CD4-positive, alpha-beta T cell treated with Interleukin-17A for 4 hours (primary cell): Measurements from ENCODE around the gene PRKG1.

ENCODE experiments used
- DNase-seq: peaks from one replicate; pipeline ENCODE4 v3.0.0-alpha.2; 2020; ENCODE audit warnings: mixed read lengths

Gene PRKG1

DNA sequence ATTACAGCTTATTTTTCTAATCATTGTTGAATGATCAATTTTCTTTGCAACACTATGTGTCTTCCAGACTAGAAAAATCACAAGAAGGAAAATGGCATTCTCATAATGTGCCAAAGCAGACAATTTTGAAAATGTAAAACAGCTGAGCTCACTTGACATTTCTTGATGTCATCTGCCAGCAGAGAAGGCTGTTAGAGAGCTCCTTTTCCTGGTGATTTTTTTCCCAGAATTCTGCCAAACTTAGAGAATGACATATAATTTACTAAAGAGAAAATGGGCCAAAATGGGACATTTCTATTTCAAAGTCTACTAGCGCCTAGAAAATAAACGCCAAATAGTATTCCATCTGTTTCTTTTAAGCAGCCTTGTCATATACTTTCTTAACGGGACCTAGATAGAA is 714.0 kb downstream of the PRKG1 start:
- no peak for DNase-seq

DNA sequence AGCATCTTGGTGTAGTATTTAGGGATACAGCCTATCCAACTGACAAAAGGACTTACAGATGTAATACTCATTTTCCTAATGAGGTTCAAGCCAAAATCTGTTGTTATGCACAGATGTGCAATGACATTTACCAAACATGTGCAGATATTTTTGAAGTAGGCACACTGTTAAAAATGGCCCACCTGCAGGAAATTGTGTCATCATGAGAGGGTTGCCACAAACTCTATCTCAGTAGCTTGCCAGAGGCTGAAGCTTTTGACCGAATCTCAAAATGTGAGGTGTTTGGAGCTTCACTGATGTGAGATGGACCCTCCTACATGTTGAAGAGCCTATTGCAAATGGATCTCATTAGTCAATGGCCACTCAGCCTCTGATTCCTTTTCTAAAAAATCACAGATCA is 714.8 kb downstream of the PRKG1 start:
- no peak for DNase-seq

DNA sequence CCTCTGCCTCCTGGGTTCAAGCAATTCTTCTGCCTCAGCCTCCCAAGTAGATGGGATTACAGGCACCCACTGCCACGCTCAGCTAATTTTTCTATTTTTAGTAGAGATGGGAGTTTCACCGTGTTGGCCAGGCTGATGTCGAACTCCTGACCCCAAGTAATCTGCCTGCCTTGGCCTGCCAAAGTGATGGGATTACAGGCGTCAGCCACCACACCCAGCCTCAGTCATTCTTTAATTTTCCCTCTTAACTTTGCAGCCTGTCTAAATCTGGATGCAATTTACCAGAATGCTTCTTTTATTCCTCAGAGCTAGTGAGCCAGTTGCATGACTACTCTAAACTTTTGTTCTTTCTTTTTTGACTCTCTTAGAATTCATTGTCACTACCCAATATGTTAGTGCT is 715.6 kb downstream of the PRKG1 start:
- no peak for DNase-seq

DNA sequence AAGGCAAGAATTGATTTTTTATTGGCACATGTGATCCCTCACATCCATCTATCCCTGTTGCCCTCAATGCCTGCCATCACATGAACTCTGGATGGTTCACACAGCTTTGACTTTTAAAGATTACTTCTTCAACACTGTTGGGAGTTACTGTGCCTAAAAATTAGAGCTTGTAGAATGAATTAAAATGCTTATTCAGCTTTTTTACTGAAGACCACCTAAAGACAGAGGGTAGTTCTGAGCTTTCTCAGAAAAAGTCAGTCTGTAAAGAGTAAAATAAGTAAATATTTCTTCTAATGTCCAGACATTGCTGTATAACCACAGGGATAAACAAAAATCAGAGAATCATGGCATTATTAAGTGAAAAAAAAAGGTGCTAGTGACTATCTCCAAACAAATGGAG is 718.4 kb downstream of the PRKG1 start:
- DNase-seq: no peak

DNA sequence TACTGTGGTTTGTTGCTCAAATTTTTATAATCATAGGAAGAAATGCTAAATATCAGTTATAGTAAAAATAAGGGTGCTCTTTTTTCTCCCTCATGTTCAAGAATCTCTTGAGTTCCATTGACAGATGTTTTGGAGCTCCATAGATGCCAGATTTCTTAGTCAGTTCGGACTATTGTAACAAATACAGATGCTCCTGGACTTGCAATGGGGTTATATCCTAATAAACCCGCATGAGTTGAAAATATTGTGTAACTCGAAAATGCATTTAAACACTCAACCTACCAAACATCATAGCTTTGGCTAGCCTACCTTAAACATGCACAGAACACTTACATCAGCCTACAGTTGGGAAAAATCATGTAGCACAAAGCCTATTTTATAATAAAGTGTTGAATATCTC is 725.8 kb downstream of the PRKG1 start:
- DNase-seq: no peak

DNA sequence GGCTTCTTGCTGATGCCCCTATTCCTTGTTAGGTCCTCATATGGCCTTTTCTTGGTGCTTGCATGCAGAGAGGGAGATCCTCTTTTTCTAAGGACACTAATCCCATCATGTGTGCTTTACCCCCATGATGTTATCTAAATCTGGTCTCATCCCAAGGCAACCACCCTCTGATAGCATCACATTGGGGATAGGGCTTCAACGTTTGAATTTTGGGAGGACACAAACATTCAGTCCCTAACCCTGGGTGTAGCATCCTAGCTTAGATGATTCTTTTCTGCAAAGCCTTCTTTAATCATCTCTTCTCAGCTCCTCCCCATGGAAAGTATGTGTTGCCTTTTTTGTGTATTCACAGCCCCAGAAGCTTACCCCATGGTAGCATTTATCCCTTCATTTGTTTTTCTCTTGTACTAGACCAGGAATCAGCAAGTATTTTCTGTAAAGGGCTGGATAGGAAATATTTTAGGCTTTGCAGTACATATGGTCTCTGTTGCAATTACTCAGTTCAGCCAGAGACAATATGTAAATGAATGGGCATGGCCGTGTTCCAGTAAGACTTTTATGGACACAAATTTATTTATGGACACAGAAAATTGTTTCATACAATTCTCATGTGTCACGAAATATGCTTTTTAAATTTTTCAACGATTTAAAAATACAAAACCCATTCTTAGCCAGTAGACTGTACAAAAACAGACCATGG is 726.6 kb downstream of the PRKG1 start:
- no peak for DNase-seq

DNA sequence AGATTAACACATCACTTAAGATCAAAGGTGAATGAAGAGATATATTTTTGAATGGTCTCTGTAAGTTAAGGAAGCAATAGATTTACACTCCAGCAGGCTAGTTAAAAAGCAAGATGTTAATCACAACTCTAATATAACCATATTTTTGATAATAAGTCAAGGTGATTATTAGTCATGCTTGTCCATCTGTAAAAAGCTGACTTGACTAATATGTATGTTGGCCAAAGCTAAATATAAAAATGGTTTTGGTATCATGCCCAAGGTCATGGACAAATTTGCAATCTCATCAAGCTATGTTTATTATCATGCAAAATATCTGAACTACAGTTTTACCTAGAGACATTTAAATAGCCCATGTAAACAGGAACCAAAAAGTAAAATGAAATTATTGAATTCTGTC is 727.7 kb downstream of the PRKG1 start:
- no peak for DNase-seq

DNA sequence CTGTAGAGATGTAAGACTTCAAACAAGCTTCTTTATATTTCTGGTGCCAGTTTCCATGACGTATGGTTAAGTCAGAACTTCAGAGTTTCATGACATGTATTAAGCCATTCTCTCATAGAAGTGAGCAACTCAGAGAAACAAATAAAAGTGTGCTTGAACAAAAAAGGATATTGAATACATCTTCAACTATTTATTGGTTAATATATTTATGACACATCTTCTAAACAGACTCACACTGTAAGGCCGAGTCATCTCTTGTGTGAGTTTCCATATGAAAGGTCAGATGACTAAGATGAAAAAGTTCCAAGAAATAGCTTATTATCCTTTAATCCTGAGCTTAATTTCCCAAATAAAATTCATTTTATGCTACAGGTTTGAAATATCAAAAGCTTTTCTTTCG is 730.6 kb downstream of the PRKG1 start:
- no peak for DNase-seq

DNA sequence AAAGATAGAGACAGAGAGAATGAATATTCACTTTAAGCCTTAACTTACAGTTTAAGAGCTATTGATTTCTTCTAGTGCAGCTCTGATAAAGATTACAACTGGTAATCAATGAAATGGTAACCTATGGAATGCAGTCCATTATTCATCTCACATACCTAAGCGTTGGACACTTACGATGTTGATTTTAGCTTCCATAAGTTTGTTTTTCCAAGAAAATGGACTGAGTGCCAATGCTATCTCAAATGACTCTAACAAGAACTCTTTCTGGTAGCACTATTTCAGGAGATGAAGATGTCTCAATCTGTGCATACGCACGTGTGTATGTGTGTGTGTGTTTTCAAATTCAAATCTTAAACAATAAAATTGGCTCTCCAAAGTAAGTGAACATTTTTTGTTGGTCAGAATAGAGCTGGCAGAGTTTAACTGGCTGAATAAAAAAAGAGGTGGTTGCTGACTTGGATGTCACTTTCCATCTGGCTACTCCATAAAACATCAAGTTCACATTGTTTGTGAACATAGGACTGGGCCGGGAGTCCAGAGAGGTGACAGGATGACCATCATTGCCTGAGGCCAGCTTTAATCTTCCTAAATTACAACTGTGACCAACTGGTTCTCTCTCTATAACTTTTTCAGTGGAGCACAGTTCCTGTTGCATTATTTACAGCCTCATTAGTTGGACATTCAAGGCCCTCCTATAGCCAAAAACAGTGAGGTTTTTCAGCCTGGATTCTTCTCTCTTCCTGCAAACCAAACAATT is 732.0 kb downstream of the PRKG1 start:
- DNase-seq: no peak

DNA sequence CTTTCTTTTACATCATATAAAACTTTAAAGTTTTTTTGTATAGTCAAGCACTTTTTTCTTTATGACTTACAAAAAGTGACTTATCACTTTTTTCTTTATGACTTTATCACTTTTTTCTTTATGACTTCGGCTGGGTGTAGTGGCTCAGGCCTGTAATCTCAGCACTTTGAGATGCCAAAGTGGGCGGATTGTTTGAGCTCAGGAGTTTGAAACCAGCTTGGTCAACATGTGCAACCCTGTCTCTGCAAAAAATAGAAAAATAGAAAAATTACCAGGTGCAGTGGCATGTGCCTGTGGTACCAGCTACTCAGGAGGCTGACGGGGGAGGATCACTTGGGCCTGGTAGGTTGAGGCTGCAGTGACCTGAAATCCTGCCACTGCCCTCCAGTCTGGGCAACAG is 733.9 kb downstream of the PRKG1 start:
- no peak for DNase-seq

DNA sequence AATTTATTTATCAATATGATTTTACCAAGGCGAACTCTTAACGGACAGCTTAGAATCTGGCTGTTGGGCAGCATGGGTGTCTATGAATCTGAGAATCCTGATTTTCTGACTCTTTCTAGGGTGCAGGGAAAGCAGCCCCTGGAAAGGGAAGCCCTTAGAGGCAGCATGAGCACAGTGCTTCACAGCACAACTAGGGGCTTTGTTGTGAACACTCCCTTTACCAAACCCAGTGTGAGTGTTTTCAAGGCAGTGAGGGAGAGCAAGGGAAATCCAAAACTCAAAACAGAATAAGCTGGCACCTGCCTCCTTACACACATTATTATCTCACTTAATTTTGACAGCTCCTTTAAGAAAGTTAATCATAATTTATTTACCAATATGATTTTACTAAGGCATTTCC is 741.4 kb downstream of the PRKG1 start:
- DNase-seq: no peak

DNA sequence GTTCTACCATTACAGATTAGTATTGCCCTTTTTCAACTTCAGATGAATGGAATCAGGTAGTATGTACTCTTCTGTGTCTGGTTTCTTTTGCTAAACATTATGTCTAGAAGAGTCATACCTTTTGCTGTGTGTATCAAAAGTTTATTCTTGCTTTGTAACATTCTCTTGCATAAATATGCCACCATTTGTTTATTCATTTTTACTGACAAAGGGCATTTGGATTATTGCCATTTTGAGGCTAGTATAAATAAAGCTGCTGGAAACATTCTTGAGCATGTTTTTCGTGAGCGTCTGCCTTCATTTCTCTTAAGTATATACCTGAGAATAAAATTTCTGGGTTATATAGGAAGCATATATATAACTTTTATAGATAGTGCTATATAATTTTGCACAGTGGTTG is 746.8 kb downstream of the PRKG1 start:
- DNase-seq: no peak

DNA sequence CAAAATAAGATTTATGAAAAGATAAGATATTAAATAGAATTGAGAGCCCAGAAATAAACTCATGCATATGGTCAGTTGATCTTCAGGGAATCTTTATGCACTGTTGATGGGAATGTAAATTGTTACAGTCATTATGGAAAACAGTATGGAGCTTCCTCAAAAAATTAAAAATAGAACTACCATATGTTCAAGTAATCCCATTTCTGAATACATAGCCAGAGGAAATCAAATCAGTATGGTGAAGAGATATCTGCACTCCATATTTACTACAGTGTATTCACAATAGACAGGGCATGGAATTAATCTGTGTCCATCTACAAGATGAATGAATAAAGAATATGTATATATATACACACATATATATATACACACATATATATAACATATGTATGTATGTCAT is 747.5 kb downstream of the PRKG1 start:
- DNase-seq: no peak

DNA sequence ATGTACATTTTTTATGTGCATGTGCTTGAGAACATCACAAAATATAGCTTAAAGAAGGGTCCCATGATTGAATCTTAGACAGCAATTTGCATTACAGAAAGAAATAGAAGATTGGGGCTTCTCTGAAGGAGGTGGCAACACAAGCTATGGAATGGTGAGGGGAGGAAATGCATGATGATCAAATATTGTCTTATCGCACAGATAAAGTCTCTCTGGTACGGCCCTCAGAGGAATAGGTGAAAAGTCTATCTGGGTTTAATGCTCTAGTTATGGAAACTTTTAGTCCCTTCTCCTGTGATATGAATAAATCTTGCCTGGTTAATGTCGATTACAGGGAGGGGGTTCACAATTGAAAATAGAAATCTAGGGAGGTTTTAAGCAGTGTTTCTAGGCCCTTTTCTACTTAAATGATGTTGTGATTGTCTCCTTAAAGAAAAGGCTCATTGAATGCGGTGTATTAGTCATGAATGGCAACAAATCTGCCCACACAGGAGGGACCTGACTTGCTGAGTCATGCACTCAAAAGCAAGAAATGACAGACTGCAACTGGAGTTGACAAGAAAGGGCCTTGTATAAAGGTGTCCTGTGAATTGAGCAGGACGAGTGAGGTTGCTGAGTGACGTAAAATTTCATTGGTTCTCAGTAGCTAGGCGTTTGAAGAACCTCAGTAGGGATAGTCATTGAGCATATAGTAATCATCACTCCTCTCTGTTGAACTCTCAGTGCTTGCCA is 758.5 kb downstream of the PRKG1 start:
- no peak for DNase-seq

DNA sequence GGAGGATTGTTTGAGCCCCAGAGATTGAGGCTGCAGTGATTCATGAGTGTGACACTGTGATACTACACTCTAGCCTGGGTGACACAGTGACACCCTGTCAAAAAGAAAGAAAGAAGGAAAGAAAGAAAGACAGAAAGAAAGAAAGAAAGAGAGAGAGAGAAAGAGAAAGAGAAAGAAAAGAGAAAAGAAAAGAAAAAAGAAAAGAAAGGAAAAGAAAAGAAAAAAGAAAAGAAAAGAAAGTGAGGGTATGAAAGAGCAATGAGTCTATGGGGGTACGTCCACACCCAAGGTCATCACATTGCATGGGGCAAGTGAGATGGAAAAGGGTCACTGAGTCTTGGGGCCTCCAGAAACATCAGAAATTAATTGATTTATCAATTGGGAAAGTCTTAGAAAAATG is 760.3 kb downstream of the PRKG1 start:
- DNase-seq: no peak

DNA sequence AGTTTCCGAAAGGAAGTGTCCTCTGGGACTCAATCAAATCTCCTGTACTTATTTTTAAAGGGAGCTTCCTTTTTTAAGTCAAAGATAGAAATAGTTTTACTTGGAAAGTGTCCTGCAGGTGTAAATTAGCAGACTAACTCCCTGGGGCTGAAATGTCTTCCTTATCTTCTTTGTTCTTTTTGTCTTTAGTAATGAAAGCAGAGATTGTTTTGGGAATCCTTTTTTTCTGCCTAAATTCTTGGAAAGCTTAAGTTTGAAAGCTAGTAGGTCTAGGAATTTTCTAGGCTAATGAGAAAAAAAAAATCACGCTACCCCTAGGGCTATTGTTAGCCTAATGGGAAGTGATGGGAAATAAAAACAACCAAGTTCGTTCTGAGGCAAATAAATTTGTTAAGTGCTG is 764.2 kb downstream of the PRKG1 start:
- no peak for DNase-seq

DNA sequence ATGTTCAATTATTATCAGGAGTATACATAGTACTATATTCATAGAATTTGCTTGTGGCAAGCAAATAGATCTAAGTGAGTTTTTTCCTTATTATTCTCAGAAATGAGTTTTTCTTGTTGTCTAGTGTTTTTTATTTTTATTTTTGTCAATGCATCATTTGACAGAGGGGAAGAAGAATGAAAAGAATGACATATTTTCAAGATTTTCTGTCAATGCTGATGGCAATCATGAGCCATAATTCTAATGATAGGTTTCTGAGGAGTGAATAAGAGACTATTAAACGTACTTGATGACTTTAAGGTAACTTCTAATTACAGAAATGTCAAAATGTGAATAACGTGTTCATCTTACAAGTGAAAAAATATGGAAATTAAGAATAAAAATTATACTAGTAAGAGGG is 769.7 kb downstream of the PRKG1 start:
- DNase-seq: no peak

DNA sequence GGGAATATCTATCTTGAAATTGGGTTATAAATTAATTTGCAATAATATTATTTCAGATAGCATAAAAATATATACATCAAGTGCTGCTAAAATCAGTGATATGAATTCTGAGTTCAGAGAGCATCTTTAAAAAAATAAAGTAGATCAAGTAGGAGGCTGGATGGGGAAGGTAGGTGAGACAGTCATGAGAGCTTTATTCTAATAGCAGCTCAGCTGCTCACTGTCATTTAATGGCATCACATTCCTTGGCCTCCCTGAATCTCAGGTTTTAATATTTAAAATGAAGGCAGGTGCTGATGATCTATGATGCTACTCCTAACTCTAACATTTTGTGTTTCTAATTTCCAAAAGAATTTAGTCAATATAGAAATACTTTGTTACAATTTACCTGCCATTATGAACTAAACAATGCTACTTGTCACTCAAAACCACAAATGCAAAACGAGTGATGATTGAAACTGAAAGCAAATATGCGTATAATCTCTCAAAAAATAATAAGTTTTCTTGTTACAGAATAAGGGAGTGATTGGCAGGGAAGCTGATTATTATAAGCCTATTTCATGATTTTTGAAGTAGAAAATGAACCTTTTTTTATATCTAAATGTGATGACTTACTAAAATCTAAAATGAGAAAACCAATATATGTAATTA is 772.7 kb downstream of the PRKG1 start:
- DNase-seq: no peak

DNA sequence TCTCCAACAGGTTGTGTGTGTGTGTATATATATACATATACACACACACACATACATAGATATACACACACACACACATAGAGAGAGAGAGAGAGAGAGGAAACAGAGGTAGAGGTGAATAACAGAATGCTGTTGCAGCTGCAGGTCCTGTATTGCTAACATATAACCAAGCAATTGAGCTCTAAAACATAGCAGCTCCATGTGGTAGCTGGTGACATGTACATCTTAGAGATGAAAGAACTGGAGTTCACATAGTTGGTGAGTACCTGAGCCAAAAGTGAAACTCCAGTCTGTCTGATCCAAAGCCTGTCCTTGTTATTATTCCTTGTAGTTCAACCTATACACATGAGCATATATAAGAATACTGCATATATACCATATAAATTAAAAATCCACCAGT is 778.0 kb downstream of the PRKG1 start:
- DNase-seq: no peak

DNA sequence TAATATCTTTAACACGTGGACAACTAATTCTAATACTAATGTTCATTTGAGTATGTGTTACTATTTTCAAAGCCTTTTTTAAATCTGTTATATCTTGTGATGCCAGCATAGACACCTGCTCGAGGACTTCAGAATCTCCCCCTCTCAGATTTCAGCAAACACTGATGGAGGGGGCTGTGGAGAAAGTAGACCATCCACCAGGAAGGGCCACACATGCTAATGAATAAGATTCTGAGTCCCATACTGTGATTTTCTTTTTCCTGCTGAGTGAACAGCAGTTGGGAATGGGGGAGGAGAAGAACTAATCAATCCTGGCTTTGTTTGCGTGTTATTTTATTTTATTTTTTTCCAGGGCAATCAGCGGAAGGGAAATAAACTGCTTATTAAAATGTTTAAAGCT is 783.0 kb downstream of the PRKG1 start:
- no peak for DNase-seq

DNA sequence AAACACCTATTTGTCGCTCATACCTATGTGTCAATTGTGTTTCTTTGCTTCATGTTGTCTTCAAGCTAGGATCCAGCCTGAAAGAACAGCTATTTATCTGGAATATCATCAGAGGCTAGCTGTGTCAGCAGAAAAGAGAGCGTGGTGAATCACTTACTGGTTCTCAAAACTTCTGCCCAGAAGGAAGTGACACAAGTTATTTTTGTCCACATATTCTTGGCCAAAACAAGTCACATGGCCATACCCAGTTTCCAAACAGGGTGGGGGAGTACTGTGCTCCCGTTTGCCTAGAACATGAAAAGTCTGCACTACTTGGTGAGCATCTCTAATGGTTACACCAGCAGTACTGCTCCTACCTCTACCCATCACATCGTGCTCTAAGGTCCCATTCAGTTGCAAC is 786.0 kb downstream of the PRKG1 start:
- DNase-seq: no peak

DNA sequence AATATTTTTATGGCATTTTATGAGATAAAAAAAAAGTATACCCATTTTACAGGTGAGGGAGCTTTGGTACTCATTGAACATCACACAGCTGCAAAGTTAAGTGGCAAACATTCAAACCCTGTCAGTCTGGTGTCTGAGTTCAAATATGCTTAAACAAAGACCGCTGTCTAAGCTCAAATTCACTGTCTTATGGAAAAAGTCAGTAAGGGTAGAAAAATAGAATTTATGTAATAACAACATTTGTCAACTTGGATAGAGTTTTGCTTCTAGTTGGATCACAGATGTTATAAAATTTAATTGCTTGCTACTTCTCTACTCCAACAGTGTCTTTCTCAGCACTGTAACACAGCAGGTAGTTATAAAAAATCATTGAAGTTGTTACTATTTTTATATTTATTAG is 786.8 kb downstream of the PRKG1 start:
- no peak for DNase-seq

DNA sequence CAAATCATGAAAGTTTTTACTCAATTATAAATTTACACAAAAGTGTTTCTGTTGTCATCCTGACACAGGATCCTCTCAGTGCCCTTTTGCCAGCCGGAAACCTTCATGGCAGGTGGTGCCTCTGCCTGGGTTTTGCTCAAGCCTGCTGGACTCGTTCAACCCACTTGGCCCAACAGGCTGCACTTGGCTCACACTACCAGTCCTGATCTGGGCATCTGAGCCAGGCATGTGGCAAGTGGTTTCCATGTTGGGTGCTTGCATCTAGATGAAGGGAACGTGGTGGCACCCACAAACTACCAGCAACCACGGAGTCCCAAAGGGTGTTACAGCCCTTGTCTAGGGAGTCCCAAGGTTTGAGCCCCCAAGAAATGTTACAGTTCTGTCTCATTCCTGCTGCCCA is 787.4 kb downstream of the PRKG1 start:
- DNase-seq: no peak

DNA sequence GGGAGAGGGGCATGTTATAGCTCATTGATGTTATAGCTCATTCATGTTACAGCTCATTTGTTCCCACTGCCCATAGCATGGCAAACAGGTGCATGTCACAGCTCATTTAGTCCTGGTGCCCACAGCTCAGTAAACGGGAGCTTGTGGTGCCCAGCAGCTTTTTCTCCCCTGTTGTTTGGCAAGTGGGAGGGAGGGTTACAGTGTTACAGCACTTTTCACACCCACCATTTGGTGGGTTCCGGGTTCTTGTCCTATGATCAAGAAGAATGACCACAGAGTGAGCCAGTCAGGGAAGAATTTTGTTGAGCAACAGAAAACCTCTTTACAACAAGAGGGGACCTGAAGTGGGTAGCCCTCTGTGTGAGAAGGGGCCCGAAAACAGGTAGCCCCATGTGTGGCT is 787.9 kb downstream of the PRKG1 start:
- DNase-seq: no peak
